Colonic mucosa (tissue), 4 donors: ENCODE results near the gene CHML. TPM values are rescaled to one million over a fixed set of nuclear protein-coding genes. Genes with fewer than 3 reads are reported as not detected.

Experiments used
- DNase-seq: peaks from one replicate; pipeline ENCODE4 v3.0.0-alpha.2; 2020
- H3K27ac ChIP-seq: fragments of 200-600 bp; one replicate; pipeline ENCODE4 v1.8.0; 2021
- H3K27me3 ChIP-seq: fragments of 200-600 bp; one replicate; pipeline ENCODE4 v1.8.0; 2021
- H3K36me3 ChIP-seq: fragments of 200-600 bp; one replicate; pipeline ENCODE4 v1.8.0; 2021
- H3K4me1 ChIP-seq: fragments of 200-600 bp; one replicate; pipeline ENCODE4 v1.8.0; 2021; ENCODE audit warnings: mild to moderate bottlenecking
- H3K4me3 ChIP-seq: fragments of 200-600 bp; one replicate; pipeline ENCODE4 v1.8.0; 2021
- H3K9ac ChIP-seq, 2 donors: one replicate each; pipeline ENCODE4 v1.7.0; 2013; ENCODE audit warnings: control low read depth in 2 of 2, low read depth in 2 of 2, low read length in 2 of 2
- H3K9me3 ChIP-seq: fragments of 200-600 bp; one replicate; pipeline ENCODE4 v1.8.0; 2021
- intact Hi-C: fragments of 100-400 bp; cut with DNase I; formaldehyde crosslinking; loops from one replicate; pipeline ENCODE4 v1.14.1; 2022
- total RNA-seq, 2 donors: library from RNA; stranded (reverse); fragmentation: NEBNext Ultra II Directional in 1 of 2; extraction: Animal tissue kit (Norgen Biotek cat#: 25700) in 1 of 2; gene quantifications; one replicate each; pipeline ENCODE4 v1.2.1, GENCODE V29; 2021
- TF ChIP-seq, protein P1 (sequence below): fragments of 200-600 bp; IDR thresholded peaks from one replicate; pipeline ENCODE4 v1.8.0; 2022; ENCODE audit warnings: antibody characterized with exemption, mild to moderate bottlenecking
- donor health status: healthy.
- donor health status: DM: no; HTN: no; CAD: no.
- donor health status: DM: no; HTN: no; CAD: no.

Gene CHML
- total RNA-seq, 2 donors from 2014 or later: 5.7 to 10.6 TPM

DNA sequence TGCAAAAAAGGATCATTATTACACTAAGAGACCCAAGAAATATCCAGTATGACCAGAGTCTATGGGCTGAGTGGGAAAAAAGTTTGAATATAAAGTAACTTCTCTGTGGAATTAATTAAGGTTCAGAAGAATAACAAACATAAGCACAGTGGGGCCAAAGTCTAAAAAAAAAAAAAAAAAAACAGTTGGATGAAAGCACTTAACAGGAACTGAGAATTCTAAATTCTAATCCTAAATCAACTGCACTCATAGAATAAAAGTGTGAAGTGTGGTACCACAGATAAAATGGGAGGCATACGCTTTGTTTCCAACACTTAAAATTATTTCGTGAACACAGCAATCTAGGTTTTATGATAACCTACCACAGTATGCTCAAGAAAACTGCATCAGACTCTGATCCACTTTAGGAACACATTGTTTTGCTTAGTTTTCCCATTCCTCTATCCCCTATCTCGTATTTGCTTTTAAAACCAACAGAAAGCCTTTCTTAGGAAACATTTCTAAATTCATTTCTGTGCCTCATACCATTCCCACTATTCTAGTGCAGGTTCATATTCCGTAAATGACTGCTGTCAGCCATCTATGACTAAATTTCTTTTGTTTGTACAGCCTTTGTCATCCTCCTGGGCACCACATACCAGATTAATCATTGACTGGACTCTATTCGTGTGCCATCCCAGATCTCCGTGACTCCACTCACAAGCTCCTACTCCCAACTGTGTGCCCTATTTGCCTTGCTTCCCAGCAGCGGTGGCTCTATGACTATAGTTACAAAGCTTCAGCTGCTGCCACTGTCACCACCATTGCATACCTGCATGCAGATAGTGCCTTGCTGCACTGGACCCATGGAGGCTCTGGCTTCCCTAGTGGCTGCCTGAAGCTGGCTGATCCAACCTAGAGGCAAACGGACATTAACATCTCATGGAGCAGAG lies 24.9 kb downstream of the CHML start:
- no peaks in the 10 kb centered on the region for H3K9me3 ChIP-seq
- H3K36me3 ChIP-seq: no peaks in the 10 kb centered on the region
- peak overlapping the region in 1 of 2 donors; percentile 23 for H3K9ac ChIP-seq
- no peaks in the 10 kb centered on the region for H3K27me3 ChIP-seq
- intact Hi-C loops: loop anchor here (10.0 kb wide), 1 partner anchor 379 kb away; the partner anchor contains the start of gene MAP1LC3C
- H3K4me3 ChIP-seq: no peak overlapping the region
- peak overlapping the region; percentile 46 for H3K27ac ChIP-seq
- peaks cover 11% of the 10 kb centered on the region for H3K4me1 ChIP-seq
- DNase-seq: peak; percentile 49
- TF ChIP-seq, protein P1, sequence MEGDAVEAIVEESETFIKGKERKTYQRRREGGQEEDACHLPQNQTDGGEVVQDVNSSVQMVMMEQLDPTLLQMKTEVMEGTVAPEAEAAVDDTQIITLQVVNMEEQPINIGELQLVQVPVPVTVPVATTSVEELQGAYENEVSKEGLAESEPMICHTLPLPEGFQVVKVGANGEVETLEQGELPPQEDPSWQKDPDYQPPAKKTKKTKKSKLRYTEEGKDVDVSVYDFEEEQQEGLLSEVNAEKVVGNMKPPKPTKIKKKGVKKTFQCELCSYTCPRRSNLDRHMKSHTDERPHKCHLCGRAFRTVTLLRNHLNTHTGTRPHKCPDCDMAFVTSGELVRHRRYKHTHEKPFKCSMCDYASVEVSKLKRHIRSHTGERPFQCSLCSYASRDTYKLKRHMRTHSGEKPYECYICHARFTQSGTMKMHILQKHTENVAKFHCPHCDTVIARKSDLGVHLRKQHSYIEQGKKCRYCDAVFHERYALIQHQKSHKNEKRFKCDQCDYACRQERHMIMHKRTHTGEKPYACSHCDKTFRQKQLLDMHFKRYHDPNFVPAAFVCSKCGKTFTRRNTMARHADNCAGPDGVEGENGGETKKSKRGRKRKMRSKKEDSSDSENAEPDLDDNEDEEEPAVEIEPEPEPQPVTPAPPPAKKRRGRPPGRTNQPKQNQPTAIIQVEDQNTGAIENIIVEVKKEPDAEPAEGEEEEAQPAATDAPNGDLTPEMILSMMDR: no peak

DNA sequence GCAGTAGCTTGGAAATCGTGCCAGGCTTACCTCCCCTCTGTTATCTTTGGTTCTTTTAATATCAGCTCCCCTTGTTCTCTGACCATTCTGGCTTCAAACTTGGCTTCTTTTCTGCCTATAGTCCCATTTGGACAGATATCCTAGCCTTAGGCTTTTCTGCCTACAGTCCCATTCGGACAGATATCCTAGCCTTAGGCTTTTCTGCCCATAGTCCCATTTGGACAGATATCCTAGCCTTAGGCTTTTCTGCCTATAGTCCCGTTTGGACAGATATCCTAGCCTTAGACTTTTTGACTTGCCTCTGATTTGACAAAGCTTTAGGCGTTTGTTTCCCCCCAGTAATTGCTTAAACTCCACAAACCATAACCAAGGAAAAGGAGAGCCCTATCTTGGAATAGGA lies 25.6 kb downstream of the CHML start:
- Histone ChIP-seq H3K4me3 (no peak overlapping the region), H3K27ac (no peak overlapping the region), H3K9me3 (no peaks in the 10 kb centered on the region), H3K4me1 (peaks cover 13% of the 10 kb centered on the region), H3K36me3 (no peaks in the 10 kb centered on the region), H3K9ac (no peak overlapping the region), H3K27me3 (no peaks in the 10 kb centered on the region)
- DNase-seq: no peak
- intact Hi-C loops: loop anchor here (10.0 kb wide), 1 partner anchor 380 kb away; the partner anchor contains the start of gene MAP1LC3C
- TF ChIP-seq, protein P1: no peak

DNA sequence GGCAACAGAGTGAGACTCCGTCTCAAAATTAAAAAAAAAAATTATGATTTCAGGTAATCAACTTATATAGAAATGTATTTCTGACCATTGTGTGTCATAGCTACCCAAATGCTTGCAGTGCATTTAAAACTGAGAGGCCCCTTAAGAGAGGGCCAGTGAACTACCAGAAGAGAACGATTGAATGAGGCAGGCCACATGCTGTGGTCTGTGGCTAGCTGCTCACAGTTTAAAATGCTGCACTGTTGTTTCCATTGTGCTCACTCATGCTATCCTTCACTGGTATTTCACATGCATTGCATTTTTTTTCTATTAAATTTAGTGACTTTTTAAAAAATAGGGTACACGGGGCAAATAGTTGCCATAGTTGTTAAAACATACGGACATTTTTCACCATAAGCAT lies 26.0 kb downstream of the CHML start:
- H3K4me1 ChIP-seq: peaks cover 13% of the 10 kb centered on the region
- TF ChIP-seq, protein P1: no peak
- no peaks in the 10 kb centered on the region for H3K36me3 ChIP-seq
- no peaks in the 10 kb centered on the region for H3K27me3 ChIP-seq
- H3K9me3 ChIP-seq: no peaks in the 10 kb centered on the region
- no peak overlapping the region for H3K27ac ChIP-seq
- no peak overlapping the region for H3K4me3 ChIP-seq
- intact Hi-C loops: loop anchor here (10.0 kb wide), 1 partner anchor 381 kb away; the partner anchor contains the start of gene MAP1LC3C
- H3K9ac ChIP-seq: no peak overlapping the region
- no peak for DNase-seq

DNA sequence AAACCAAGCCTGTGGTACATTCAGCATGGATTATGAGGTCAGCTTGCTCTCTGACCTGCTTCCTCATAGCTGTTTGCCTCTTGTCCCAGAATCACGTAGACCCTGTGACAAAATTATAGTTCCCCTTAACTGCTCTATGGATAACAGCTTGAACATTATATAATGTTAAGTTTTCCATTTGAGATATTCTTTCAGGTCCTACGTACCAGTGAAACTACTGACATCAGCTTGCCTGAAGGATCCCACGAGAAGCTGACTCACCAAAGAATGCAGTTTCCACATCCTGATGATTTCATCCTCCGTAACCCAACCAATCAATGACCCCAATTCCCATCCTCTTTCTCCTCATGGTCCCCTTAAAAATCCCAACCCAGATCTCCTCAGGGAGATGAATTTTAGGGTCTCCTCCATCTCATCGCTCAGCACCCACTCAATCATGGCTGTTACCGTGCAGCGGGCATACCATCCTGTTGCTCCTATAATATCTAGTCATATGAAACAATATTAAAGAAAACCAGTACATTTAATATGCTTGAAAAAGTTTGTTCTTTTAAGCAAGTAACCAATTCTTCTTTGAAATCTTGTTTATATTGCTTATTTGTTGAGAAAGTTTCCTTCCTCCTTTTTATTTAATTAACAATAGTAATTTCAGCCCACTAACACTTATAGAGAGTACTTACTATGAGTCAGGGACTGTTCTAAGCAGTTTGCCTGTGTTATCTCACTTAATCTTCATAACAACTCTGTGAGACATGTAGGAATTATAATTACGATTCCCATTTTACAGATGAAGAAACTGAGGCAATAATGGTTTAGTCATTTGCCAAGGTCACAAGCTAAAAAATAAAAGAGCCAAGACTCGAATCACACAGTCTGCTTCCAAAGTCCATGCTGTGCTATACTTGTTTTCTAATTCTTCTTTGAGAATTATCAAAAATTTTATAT lies 27.4 kb downstream of the CHML start:
- Histone ChIP-seq H3K4me1 (peaks cover 13% of the 10 kb centered on the region), H3K27ac (no peak overlapping the region), H3K36me3 (no peaks in the 10 kb centered on the region), H3K27me3 (no peaks in the 10 kb centered on the region), H3K9me3 (no peaks in the 10 kb centered on the region), H3K4me3 (no peak overlapping the region), H3K9ac (no peak overlapping the region)
- TF ChIP-seq, protein P1: no peak
- DNase-seq: no peak
- intact Hi-C loops: loop anchor here (10.0 kb wide), 1 partner anchor 382 kb away; the partner anchor contains the start of gene MAP1LC3C

DNA sequence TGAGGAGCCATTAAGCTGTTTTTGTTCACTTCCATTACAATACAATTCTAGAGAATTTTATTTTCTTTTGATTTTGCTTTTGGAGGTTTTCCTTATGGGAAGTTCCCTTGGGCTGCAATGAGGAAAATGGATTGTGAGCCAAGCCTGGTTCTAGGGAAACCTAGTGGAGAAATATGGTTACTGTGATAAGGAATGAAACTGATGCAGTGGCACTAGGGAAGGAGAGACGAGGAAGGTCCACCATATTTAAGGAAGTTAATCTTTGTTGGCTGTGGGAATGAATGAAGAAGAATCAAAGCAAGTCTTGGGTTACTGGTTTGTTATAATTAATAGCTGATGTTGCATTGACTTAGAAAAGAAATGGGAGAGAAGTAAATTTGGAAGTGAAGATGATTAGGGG lies 28.4 kb downstream of the CHML start:
- Histone ChIP-seq H3K9me3 (no peaks in the 10 kb centered on the region), H3K4me3 (no peak overlapping the region), H3K27ac (no peak overlapping the region), H3K9ac (no peak overlapping the region), H3K36me3 (no peaks in the 10 kb centered on the region), H3K4me1 (peaks cover 13% of the 10 kb centered on the region), H3K27me3 (no peaks in the 10 kb centered on the region)
- TF ChIP-seq, protein P1: no peak
- intact Hi-C loops: loop anchor here (10.0 kb wide), 1 partner anchor 383 kb away; the partner anchor contains the start of gene MAP1LC3C
- DNase-seq: no peak
